HepG2 (cell line): ENCODE measurements around the gene ADAM15. TPM values are rescaled to one million over a fixed set of nuclear protein-coding genes. Genes with fewer than 3 reads are reported as not detected.

Source experiments
- ASH2L ChIP-seq: fragments of 300-600, 200-600 bp; sonication (generic); IDR thresholded peaks from 2 replicates; pipeline ENCODE4 v1.7.0; 2017; ENCODE audit warnings: low read depth, mild to moderate bottlenecking, moderate library complexity, mixed read lengths, low read length; ENCODE audit not compliant: insufficient read length
- ATF7 ChIP-seq, 2 experiments: fragments of 450-650 bp in 1 of 2; sonication (generic) in 1 of 2; formaldehyde crosslinking in 1 of 2; IDR thresholded peaks; 2 replicates each; pipeline versions ENCODE4 v1.4.0 to v1.6.1; 2016 to 2020; ENCODE audit warnings: antibody characterized with exemption in 1 of 2, mild to moderate bottlenecking in 1 of 2, missing genetic modification reagents in 1 of 2
- DMAP1 ChIP-seq: IDR thresholded peaks from 2 replicates; pipeline ENCODE4 v1.6.1; 2016
- EHMT2 ChIP-seq: fragments of 200-600 bp; sonication (generic); IDR thresholded peaks from 2 replicates; pipeline ENCODE4 v1.7.0; 2017; ENCODE audit warnings: antibody characterized with exemption, low read depth, low read length, borderline replicate concordance
- GFI1 ChIP-seq: sonication (generic); formaldehyde crosslinking; IDR thresholded peaks from 2 replicates; pipeline ENCODE4 v1.5.0; 2020; ENCODE audit warnings: missing genetic modification reagents, mild to moderate bottlenecking, borderline replicate concordance
- KDM4B ChIP-seq: sonication (generic); formaldehyde crosslinking; IDR thresholded peaks from 2 replicates; pipeline ENCODE4 v1.4.0; 2020; ENCODE audit warnings: missing genetic modification reagents
- MBD4 ChIP-seq: IDR thresholded peaks from 2 replicates; pipeline ENCODE4 v1.6.1; 2012; ENCODE audit warnings: low read length, inconsistent platforms, borderline replicate concordance
- MED8 ChIP-seq: sonication (generic); formaldehyde crosslinking; IDR thresholded peaks from 2 replicates; pipeline ENCODE4 v1.8.1; 2023; ENCODE audit warnings: mild to moderate bottlenecking, missing genetic modification reagents; ENCODE audit not compliant: insufficient replicate concordance
- PPARG ChIP-seq: conservative IDR thresholded peaks from 2 replicates; pipeline ENCODE4 v1.6.1; 2016; ENCODE audit warnings: missing biosample characterization, missing genetic modification reagents
- RXRB ChIP-seq: IDR thresholded peaks from 2 replicates; pipeline ENCODE4 v1.6.1; 2016; ENCODE audit warnings: borderline replicate concordance, missing genetic modification reagents, missing compliant biosample characterization
- SMAD1 ChIP-seq: sonication (generic); formaldehyde crosslinking; IDR thresholded peaks from 2 replicates; pipeline ENCODE4 v1.4.0; 2020; ENCODE audit warnings: missing genetic modification reagents, low read depth, mild to moderate bottlenecking, borderline replicate concordance
- TARDBP ChIP-seq: sonication (generic); formaldehyde crosslinking; IDR thresholded peaks from 2 replicates; pipeline ENCODE4 v1.8.0; 2022; ENCODE audit warnings: mild to moderate bottlenecking, missing genetic modification reagents
- TOE1 ChIP-seq: sonication (generic); formaldehyde crosslinking; IDR thresholded peaks from 2 replicates; pipeline ENCODE4 v1.4.0; 2020; ENCODE audit warnings: mild to moderate bottlenecking, missing genetic modification reagents
- ZBTB39 ChIP-seq: sonication (generic); formaldehyde crosslinking; IDR thresholded peaks from 2 replicates; pipeline ENCODE4 v1.5.0; 2020; ENCODE audit warnings: missing genetic modification reagents
- ZBTB46 ChIP-seq: sonication (generic); formaldehyde crosslinking; IDR thresholded peaks from 2 replicates; pipeline ENCODE4 v1.4.0; 2020; ENCODE audit warnings: mild to moderate bottlenecking, missing genetic modification reagents, borderline replicate concordance
- ZFP36L1 ChIP-seq: sonication (generic); formaldehyde crosslinking; IDR thresholded peaks from 2 replicates; pipeline ENCODE4 v1.8.0; 2022; ENCODE audit warnings: mild to moderate bottlenecking, missing genetic modification reagents, moderate library complexity
- ZNF263 ChIP-seq: sonication (generic); formaldehyde crosslinking; IDR thresholded peaks from 2 replicates; pipeline ENCODE4 v1.4.0; 2020; ENCODE audit warnings: missing genetic modification reagents
- ZNF276 ChIP-seq: sonication (generic); formaldehyde crosslinking; IDR thresholded peaks from 2 replicates; pipeline ENCODE4 v1.4.0; 2020; ENCODE audit warnings: mild to moderate bottlenecking, low read depth, missing genetic modification reagents
- ZNF30 ChIP-seq: sonication (generic); formaldehyde crosslinking; IDR thresholded peaks from 2 replicates; pipeline ENCODE4 v1.5.0; 2020; ENCODE audit warnings: mild to moderate bottlenecking, missing genetic modification reagents
- ZNF350 ChIP-seq: sonication (generic); formaldehyde crosslinking; IDR thresholded peaks from 2 replicates; pipeline ENCODE4 v1.4.0; 2020; ENCODE audit warnings: mild to moderate bottlenecking, low read depth, missing genetic modification reagents, borderline replicate concordance
- ZNF580 ChIP-seq: IDR thresholded peaks from 2 replicates; pipeline ENCODE4 v1.6.1; 2016; ENCODE audit warnings: low read depth, borderline replicate concordance
- ZNF605 ChIP-seq: sonication (generic); formaldehyde crosslinking; IDR thresholded peaks from 2 replicates; pipeline ENCODE4 v1.8.0; 2022; ENCODE audit warnings: mild to moderate bottlenecking, missing genetic modification reagents
- ZNF761 ChIP-seq: sonication (generic); formaldehyde crosslinking; conservative IDR thresholded peaks from 2 replicates; pipeline ENCODE4 v1.4.0; 2020; ENCODE audit warnings: mild to moderate bottlenecking, missing genetic modification reagents
- polyA plus RNA-seq, 8 experiments: library from polyadenylated mRNA; depleted of rRNA in 3 of 8; stranded (reverse) in 7 of 8; unstranded in 1 of 8; fragments of >200 nt; fragmentation: Illumina TruSeq in 4 of 8; extraction: Trizol in 4 of 8; gene quantifications; 2 replicates each; pipeline versions ENCODE4 v1.2.1 to v1.2.3, GENCODE V29; 2011 to 2016; ENCODE audit warnings: low read depth in 4 of 8, missing spikeins in 1 of 8, mixed read lengths in 1 of 8; ENCODE audit not compliant: insufficient read depth in 1 of 8
- total RNA-seq, 5 experiments: library from RNA; depleted of rRNA; stranded (reverse); fragments of >200 nt; fragmentation: Illumina TruSeq; extraction: Trizol; gene quantifications; 2 replicates each; pipeline ENCODE4 v1.2.3, GENCODE V29; 2016; ENCODE audit warnings: low read depth in 1 of 5
- TF ChIP-seq, protein P1 (sequence below): sonication (generic); formaldehyde crosslinking; IDR thresholded peaks from 2 replicates; pipeline ENCODE4 v1.8.0; 2023; ENCODE audit warnings: mild to moderate bottlenecking, missing genetic modification reagents

ADAM15 gene
- total and polyA plus RNA-seq, 2 of the 13 experiments (the other 11 are each of a cell fraction or from before 2014, with no cell fraction given), result 17.9 to 25.6 TPM

DNA sequence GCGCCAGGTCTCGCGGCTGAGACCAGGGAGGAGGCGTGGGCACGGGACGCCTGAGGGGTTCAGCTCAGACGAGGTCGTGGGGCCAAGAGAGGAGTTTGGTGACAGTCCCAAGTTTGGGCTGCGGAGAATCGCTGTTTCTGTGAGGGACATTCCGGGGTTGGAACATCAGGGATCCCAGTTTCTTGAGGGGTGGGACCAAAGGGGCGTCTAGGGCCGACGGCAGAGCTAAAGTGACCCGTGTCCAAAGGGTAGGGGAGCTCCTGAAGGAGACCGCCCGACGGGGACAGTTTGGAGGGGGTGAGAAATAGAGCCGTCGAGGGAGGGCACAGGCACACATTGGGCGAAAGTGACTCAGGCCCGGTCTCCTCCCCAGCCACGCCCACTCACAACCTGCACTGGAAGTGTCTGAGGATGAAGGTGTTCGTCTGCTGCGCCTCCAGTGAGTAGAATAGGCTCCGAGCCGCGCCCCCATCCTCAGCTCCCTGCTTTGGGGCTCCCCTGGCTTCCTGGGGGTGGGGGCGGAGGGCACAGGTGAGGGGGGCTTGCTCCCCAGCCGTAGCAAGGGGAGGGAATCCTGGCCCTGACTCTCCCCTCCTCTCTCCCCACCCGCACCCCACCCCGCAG is 34.5 kb downstream of the ADAM15 start (continued):
- TF ChIP-seq MED8 (CRISPR knock-in tag) (peak; percentile 6), ZNF276 (CRISPR knock-in tag) (no peak), TOE1 (no peak), ZBTB46 (no peak), ZNF30 (no peak), SMAD1 (CRISPR knock-in tag) (no peak), ZNF350 (0 out of 2 replicates have a peak, but pooled peaks have one; percentile 5), ZFP36L1 (CRISPR knock-in tag) (no peak), GFI1 (CRISPR knock-in tag) (0 out of 2 replicates have a peak, but pooled peaks have one; percentile 15), EHMT2 (no peak), KDM4B (no peak), ZNF761 (CRISPR knock-in tag) (no peak), RXRB (CRISPR knock-in tag) (no peak), DMAP1 (no peak), ZNF605 (CRISPR knock-in tag) (no peak), ZNF263 (CRISPR knock-in tag) (no peak), ATF7 (IDR thresholded peaks at IDR 0.05) (no peak), ATF7 (CRISPR knock-in tag; IDR thresholded peaks at IDR 0.05) (no peak), ASH2L (peak; percentile 1), MBD4 (no peak), ZBTB39 (CRISPR knock-in tag) (no peak), PPARG (CRISPR knock-in tag) (no peak), ZNF580 (CRISPR knock-in tag) (no peak), TARDBP (CRISPR knock-in tag) (no peak)
- TF ChIP-seq, protein P1, sequence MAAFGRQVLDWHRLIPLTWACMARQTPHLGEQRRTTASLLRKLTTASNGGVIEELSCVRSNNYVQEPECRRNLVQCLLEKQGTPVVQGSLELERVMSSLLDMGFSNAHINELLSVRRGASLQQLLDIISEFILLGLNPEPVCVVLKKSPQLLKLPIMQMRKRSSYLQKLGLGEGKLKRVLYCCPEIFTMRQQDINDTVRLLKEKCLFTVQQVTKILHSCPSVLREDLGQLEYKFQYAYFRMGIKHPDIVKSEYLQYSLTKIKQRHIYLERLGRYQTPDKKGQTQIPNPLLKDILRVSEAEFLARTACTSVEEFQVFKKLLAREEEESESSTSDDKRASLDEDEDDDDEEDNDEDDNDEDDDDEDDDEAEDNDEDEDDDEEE (CRISPR knock-in tag), result no peak
